Transverse colon (tissue), 4 donors: Measurements from ENCODE around the gene ACTN4. TPM values are rescaled to one million over a fixed set of nuclear protein-coding genes. Genes with fewer than 3 reads are reported as not detected.
A peak's percentile ranks its signal among the peaks of the same experiment; 100 is the strongest.

Source experiments
- DNase-seq: peaks from one replicate; pipeline ENCODE4 v3.0.0-alpha.2; 2019
- H3K27ac ChIP-seq, 4 donors: fragments of 200-600 bp; sonication (generic); 2 replicates each; pipeline ENCODE4 v1.5.1; 2016 to 2018; ENCODE audit warnings: inconsistent platforms in 4 of 4
- H3K27me3 ChIP-seq: fragments of 200-600 bp; sonication (generic); 2 replicates; pipeline ENCODE4 v1.5.1; 2017; ENCODE audit warnings: inconsistent platforms
- H3K36me3 ChIP-seq, 4 donors: fragments of 200-600 bp; sonication (generic); 2 replicates each; pipeline ENCODE4 v1.5.1; 2017 to 2019; ENCODE audit warnings: inconsistent platforms in 4 of 4
- H3K4me1 ChIP-seq, 4 donors: fragments of 200-600 bp; sonication (generic); 2 replicates each; pipeline ENCODE4 v1.5.1; 2017 to 2020; ENCODE audit warnings: inconsistent platforms in 4 of 4
- H3K4me3 ChIP-seq, 4 donors: fragments of 200-600 bp; sonication (generic); 1 replicate in 1 of 4; 2 replicates in 3 of 4; pipeline versions ENCODE4 v1.5.1 to v1.6.1; 2017 to 2019; ENCODE audit warnings: inconsistent platforms in 4 of 4
- H3K9me3 ChIP-seq, 2 donors: fragments of 200-600 bp; sonication (generic); 2 replicates each; pipeline ENCODE4 v1.5.1; 2017 to 2019; ENCODE audit warnings: inconsistent platforms in 2 of 2
- EP300 ChIP-seq: sonication (generic); formaldehyde crosslinking; IDR thresholded peaks from one replicate; pipeline ENCODE4 v1.6.1; 2017; ENCODE audit warnings: antibody characterized with exemption, low read depth
- POLR2A ChIP-seq: fragments of 450-650 bp; IDR thresholded peaks from one replicate; pipeline ENCODE4 v1.6.1; 2016; ENCODE audit warnings: antibody characterized with exemption, mild to moderate bottlenecking, moderate library complexity
- POLR2AphosphoS5 ChIP-seq, 3 donors: sonication (generic); formaldehyde crosslinking; IDR thresholded peaks; one replicate each; pipeline ENCODE4 v1.6.1; 2016; ENCODE audit warnings: antibody characterized with exemption in 3 of 3
- WGBS, 2 donors: methylation state at CpG; one replicate each; pipeline ENCODE4 v1.1.5; 2018; ENCODE audit warnings: low coverage in 1 of 2; 5-methylcytosine and 5-hydroxymethylcytosine counted together
- in situ Hi-C, 4 donors: fragments of 200-750 bp; cut with MboI; loops; one replicate each; pipeline versions ENCODE4 v1.15.0 to v1.15.1; 2017; ENCODE audit warnings: low sequenced_read_pairs in 3 of 4, low pct_ligation_motif_present in 1 of 4, low pct_unique_long_range_greater_than_20kb in 1 of 4
- intact Hi-C: fragments of 100-400 bp; cut with DNase I; formaldehyde crosslinking; loops from one replicate; pipeline ENCODE4 v1.15.1; 2023; ENCODE audit warnings: low total_unique reads
- total RNA-seq, 4 donors: library from RNA; depleted of rRNA; stranded (reverse); fragments of >200 nt; gene quantifications; one replicate each; pipeline ENCODE4 v1.1.0, GENCODE V29; 2016
- TF ChIP-seq, protein P1 (sequence below), 5 experiments: fragments of 200-600 bp in 3 of 5; fragments of 450-650 bp in 2 of 5; sonication (generic) in 3 of 5; IDR thresholded peaks; 1 replicate in 2 of 5; 2 replicates in 3 of 5; pipeline ENCODE4 v1.5.1; 2016 to 2017; ENCODE audit warnings: antibody characterized with exemption in 5 of 5, inconsistent platforms in 3 of 5, mild to moderate bottlenecking in 2 of 5, moderate library complexity in 1 of 5

The ACTN4 gene
- total RNA-seq, 4 donors from 2014 or later = 458 to 1,080 (median 723) TPM

DNA sequence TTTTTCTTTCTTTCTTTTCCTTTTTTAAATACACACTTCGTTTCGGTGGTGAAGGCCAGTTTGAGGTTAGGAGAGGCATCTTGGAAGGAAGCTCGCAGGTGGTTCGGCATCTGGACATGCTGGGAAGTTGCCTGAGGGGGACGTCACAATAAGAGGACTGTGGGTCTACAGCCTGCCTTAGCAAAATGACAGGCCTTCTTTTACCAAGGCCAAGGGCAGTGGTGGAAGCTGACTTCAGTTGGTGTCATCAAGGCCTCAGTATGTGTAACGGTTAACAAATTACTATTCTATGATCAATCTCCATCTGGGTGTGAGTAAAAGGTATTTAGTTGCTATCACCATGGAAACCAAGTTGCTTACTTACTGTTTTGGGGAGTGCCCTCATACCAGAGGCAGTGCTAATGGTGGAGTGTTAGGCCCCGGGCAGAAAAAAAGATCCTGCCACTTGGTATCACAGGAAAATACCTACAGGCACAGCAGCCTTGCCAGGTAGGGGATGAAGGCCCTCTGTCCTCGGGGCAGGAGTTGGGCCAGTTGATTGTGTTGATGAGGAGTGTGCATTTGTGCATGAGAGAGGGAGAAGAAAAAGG lies 10.3 kb downstream of the ACTN4 start:
- peak in 2 of 3 donors; percentile 28 to 50 for TF ChIP-seq POLR2AphosphoS5 (IDR thresholded peaks at IDR 0.05)
- TF ChIP-seq, protein P1, sequence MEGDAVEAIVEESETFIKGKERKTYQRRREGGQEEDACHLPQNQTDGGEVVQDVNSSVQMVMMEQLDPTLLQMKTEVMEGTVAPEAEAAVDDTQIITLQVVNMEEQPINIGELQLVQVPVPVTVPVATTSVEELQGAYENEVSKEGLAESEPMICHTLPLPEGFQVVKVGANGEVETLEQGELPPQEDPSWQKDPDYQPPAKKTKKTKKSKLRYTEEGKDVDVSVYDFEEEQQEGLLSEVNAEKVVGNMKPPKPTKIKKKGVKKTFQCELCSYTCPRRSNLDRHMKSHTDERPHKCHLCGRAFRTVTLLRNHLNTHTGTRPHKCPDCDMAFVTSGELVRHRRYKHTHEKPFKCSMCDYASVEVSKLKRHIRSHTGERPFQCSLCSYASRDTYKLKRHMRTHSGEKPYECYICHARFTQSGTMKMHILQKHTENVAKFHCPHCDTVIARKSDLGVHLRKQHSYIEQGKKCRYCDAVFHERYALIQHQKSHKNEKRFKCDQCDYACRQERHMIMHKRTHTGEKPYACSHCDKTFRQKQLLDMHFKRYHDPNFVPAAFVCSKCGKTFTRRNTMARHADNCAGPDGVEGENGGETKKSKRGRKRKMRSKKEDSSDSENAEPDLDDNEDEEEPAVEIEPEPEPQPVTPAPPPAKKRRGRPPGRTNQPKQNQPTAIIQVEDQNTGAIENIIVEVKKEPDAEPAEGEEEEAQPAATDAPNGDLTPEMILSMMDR (IDR thresholded peaks at IDR 0.05) = no peak
- no peak for TF ChIP-seq POLR2A
- no peak for TF ChIP-seq EP300
- intact Hi-C loops = loop anchor here (10.0 kb wide), 1 partner anchor 177 kb away; the partner anchor contains the start of gene ECH1

GRCh38 chr19:38658462-38659306 lies 11.2 kb downstream of the ACTN4 start:
- Histone ChIP-seq H3K36me3 (no peaks in the 10 kb centered on the region), H3K4me3 (no peak overlapping the region), H3K27ac (peak overlapping the region; percentile 99 to 100 (median 99)), H3K4me1 (peaks cover 96 to 100% (median 99%) of the 10 kb centered on the region in 4 donors), H3K9me3 (no peaks in the 10 kb centered on the region), H3K27me3 (no peaks in the 10 kb centered on the region)
- 27 to 57% methylated on average over 8 to 15 of the region's 15 CpGs for WGBS, 2 donors
- intact Hi-C loops (loop anchor here (10.0 kb wide), 1 partner anchor 176 kb away; the partner anchor contains the start of gene ECH1), in situ Hi-C loops (no loop called here)
- peak; percentile 56 for DNase-seq
- TF ChIP-seq EP300 (no peak), POLR2AphosphoS5 (IDR thresholded peaks at IDR 0.05) (peak; percentile 75 to 90 (median 90)), POLR2A (peak; percentile 41)
- TF ChIP-seq, protein P1 (IDR thresholded peaks at IDR 0.05) = no peak

More for the DNA sequence above, 10.3 kb downstream of the ACTN4 start:
- Histone ChIP-seq H3K27me3 (no peaks in the 10 kb centered on the region), H3K4me1 (peaks cover 91 to 100% (median 98%) of the 10 kb centered on the region in 4 donors), H3K36me3 (no peaks in the 10 kb centered on the region), H3K4me3 (no peak overlapping the region), H3K27ac (peak overlapping the region; percentile 99 to 100 (median 99)), H3K9me3 (no peaks in the 10 kb centered on the region)
- 24 to 46% methylated on average over 2 to 8 of the region's 8 CpGs for WGBS, 2 donors
- in situ Hi-C loops = no loop called here
- DNase-seq = no peak

DNA sequence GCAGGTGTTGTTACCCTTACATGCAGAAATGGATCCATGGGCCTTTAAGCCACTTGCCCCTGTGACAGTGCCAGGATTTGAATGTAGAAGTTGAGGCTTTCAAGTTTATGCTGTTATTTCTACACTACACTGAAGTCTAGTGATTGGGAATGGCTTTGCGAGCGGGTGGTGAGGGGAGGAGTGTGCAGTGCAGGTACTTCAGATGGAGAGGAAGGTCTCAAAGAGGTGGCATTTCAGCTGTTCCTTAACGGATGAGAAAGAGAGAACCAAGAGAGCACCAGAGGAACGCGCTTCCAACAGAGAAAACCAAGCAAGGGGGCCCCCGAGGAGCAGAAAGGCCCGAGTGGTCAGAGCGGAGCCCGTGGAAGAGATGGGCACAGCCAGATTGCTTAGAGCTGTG lies 13.3 kb downstream of the ACTN4 start:
- intact Hi-C loops = no loop called here
- 56 to 58% methylated on average over 8 to 9 of the region's 9 CpGs for WGBS, 2 donors
- no peaks in the 10 kb centered on the region for H3K9me3 ChIP-seq
- no peak overlapping the region for H3K4me3 ChIP-seq
- no peak for DNase-seq
- no peaks in the 10 kb centered on the region for H3K27me3 ChIP-seq
- TF ChIP-seq EP300 (no peak), POLR2AphosphoS5 (IDR thresholded peaks at IDR 0.05) (no peak), POLR2A (no peak)
- TF ChIP-seq, protein P1 (IDR thresholded peaks at IDR 0.05) = no peak
- H3K36me3 ChIP-seq = no peaks in the 10 kb centered on the region
- H3K27ac ChIP-seq = peak overlapping the region; percentile 99 to 100 (median 99)
- H3K4me1 ChIP-seq = peaks cover 97 to 100% (median 99%) of the 10 kb centered on the region in 4 donors
- in situ Hi-C loops = no loop called here

GRCh38 chr19:38661136-38661535 lies 13.7 kb downstream of the ACTN4 start:
- 53% methylated on average over 7 of the region's 7 CpGs; no CpG with 5 or more reads in 1 of the 2 donors for WGBS, 2 donors
- H3K9me3 ChIP-seq = no peaks in the 10 kb centered on the region
- H3K4me1 ChIP-seq = peaks cover 97 to 100% (median 99%) of the 10 kb centered on the region in 4 donors
- H3K36me3 ChIP-seq = no peaks in the 10 kb centered on the region
- DNase-seq = no peak
- H3K27ac ChIP-seq = peak overlapping the region; percentile 99 to 100 (median 99)
- TF ChIP-seq POLR2A = no peak
- TF ChIP-seq EP300 = no peak
- TF ChIP-seq POLR2AphosphoS5 (IDR thresholded peaks at IDR 0.05) = no peak
- TF ChIP-seq, protein P1 (IDR thresholded peaks at IDR 0.05) = no peak
- no peaks in the 10 kb centered on the region for H3K27me3 ChIP-seq
- intact Hi-C loops = no loop called here
- in situ Hi-C loops = no loop called here
- H3K4me3 ChIP-seq = no peak overlapping the region
